ENCODE measurements around the gene SORCS2. TPM values are rescaled to one million over a fixed set of nuclear protein-coding genes. Genes with fewer than 3 reads are reported as not detected.

Gene SORCS2
- polyA plus RNA-seq, 1 donor = 6.9 TPM

DNA sequence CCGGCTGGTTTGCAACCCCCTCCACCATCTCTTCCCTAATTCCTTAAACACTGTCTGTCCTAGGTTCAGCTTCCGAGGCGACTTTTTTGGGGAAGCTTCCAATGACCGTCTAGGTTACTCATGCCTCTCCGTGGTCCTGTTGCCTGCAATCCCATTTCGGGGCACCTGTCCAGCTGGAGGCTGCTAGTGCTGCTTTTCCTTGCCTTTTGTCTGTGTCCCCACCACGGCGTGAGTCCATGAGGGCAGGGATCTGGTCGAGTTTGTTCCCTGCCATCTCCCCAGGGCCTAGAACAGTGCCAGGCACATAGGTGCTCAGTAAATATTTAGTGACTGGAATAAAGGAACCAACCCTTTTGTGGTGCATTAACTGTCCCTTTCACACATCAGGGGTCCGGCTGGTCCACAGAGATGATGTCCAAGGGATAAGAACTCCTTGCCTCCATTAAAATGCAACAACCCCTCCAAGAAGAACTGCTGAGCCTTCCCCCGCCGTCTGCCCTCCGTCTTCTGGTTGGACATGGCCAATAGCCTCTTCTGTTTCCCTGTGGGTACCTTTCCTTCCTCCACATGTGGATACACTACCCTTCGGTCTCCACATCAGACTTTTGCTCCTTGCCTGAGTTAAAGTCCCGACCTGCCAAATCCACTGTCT, 5.7 kb upstream of the SORCS2 start:
- no peak for DNase-seq

GRCh38 chr4:7187168-7187535, 5.2 kb upstream of the SORCS2 start:
- DNase-seq = no peak

DNA sequence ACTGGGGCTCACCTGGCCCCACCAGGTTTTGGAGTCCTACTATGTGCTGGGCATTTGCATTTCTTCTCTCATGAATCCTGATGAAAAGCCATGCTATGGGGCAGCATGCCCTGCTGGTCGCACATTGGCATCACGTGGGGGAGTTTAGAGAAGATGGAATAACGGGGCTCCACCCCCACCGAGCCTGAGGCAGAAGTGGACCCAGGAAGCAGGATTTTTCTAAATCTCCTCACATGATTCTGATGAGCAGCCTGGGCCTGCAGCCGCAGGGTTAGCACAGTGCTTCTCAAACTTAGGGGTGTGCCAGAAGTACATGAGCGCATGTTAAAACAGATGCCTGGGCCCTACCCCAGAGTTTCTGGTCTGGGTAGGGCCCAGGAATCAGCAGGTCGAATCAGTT, 4.6 kb upstream of the SORCS2 start:
- DNase-seq = no peak

DNA sequence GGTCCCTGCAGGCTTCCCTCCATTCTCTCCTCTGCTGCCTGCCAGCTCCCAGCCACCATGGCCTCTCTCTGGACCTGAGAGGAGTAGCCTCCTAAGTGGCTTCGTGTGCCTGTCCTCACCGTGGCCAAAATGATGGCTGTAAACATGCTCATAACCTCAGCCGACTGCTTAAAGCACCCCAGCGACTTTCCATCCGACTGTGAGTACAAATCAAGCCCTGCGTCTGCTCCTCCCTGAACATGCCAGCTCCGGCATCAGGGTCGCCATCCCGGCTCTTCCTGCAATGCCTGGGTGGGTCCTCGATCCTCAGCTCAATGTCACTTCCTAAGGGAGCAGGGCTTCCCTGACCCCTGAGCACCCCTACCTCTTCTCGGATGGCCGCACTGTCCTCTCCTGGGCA, 3.3 kb upstream of the SORCS2 start:
- DNase-seq = no peak

- DNase-seq = no peak
Measured at GRCh38 chr4:7189475-7190277, 2.7 kb upstream of the SORCS2 start.

- DNase-seq = no peak
Measured at GRCh38 chr4:7190278-7190594, 2.1 kb upstream of the SORCS2 start.

DNA sequence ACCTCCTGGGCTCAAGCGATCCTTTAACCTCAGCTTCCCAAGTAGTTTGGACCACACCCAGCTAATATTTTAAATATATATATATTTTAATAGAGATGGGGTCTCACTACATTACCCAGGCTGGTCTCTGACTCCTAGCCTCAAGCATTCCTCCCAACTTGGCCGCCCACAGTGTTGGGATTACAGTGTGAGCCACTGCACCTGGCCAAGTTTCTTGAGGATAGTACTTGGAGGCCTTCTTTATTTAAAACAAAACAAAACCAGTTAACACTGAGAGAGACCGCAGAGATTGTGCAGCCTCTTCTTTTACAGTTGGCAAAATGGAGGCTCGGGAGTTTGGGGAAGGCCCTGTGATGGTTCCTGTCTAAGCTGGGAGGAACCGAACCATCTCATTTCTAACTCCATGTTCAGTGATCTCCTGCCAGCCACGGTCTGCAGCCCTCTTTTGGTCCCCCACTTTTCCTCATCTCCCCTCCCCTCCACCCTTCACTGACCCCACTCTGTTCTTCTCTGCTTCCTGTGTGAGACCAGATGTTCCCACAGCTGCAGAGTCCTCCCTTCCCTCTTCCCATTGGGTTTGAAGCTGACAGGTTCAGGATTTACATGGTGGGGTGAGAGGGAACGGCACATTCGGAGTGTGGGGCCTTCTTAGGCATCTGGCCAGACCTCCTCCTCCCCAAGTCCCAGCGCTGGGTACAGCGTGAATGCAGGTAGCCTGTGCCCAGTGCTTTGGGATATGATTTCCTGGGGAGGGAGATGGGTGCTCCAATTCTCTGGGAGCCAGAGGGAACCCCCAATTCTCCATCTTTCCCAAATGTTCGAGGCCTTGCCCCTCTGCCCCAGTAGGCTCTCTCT, 1.4 kb upstream of the SORCS2 start:
- DNase-seq = peak; percentile 58

GRCh38 chr4:7191546-7192251, 639 bp upstream of the SORCS2 start:
- no peak for DNase-seq

DNA sequence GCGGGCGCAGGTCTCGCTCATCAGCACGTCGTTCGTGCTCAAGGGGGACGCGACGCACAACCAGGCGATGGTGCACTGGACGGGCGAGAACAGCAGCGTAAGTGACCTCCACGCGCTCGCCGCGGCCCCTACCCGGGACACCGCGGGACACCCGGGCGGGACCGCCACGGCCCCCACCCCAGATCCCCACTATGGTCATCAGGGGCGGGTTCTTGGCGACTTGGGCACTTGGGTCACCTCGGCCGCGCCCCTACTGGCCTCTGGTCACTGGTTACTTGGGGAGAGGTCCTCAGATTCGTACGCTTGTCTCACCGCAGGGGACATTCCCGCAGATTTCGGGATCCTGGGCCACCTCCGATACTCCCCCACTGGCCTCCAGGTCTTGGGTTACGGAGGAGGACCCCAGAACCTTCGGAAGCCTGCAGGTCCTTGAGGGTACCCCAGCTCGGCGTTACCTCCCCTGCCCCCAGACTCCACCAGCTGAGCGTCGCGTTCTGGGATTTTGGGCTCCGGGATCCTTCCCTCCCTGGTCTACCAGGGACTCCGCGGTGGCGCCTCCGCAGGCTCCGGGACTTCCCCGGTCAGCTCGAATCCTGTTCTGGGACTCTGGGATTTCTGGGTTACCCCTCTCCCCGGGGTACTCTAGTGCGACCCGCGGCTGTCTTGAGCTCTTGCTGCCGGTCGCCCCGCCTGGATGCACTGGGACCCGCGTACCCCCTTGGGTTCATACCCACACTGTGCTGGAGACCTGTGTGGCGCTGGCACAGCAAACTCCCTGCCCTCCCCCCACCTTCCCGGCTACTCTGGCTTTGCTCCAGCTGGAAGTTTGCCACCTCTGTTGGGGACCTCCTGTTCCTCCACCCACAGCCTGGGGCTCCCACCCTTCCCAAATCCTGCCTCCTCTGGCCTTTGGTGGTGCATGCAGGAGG, 956 bp downstream of the SORCS2 start:
- no peak for DNase-seq

GRCh38 chr4:7194251-7195140, 2.2 kb downstream of the SORCS2 start:
- no peak for DNase-seq

GRCh38 chr4:7195141-7195515, 2.8 kb downstream of the SORCS2 start:
- DNase-seq = no peak

- no peak for DNase-seq
Measured at GRCh38 chr4:7195546-7196287, 3.4 kb downstream of the SORCS2 start.

GRCh38 chr4:7196288-7196651, 3.9 kb downstream of the SORCS2 start:
- no peak for DNase-seq

DNA sequence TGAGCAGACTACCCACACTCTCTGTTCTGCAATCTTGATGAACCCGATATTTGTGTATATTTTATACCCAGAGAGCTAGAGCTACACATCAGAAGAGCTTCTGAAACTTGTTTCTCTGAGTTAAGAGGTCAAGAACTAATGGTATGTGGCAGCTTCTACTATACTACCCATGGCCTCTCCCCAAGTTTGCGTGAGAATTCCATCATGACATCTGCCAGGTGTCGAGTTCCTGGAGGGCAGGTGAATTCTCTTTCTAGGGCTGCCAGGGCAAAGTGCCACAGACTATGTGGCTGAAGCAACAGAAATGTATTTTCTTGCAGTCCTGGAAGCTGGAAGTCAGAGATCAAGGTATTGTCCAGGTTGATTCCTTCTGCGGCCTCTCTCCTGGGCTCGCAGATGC, 4.4 kb downstream of the SORCS2 start:
- DNase-seq = no peak

GRCh38 chr4:7197910-7198309, 5.6 kb downstream of the SORCS2 start:
- no peak for DNase-seq

DNA sequence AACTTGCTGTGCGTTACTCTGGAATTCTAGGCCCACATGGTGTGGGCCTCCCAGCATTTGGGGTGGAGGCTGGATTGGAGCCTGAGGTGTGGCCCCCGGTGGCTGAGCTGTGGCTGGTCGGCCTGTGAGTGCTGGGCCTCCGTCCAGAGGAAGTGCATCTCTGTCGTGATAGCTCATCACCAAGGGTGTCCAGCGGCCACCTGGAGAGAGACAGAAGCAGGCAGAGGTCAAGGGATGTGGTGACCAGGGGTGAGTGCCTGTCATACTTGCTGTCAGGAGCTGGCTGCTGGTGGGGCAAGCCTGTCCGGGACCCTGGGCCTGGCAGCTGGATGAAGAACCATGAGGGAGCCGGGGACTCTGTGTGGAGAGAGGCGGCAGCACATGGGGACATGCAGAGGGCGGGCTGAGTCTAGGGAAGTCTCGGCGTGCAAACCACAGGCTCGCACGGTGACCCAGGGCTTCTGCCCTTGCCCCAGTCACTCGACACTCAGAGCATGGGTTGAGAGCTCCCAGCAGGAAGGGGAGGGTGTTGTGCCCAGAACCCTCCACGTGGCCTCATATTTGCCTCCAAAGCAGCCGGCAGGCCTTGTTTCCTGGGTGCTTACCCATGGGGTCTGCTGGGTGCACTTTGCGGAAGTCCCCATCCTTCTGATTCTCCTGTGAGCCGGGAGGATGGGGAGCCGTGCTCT, 6.2 kb downstream of the SORCS2 start:
- no peak for DNase-seq

- no peak for DNase-seq
Measured at GRCh38 chr4:7199129-7199725, 6.9 kb downstream of the SORCS2 start.

DNA sequence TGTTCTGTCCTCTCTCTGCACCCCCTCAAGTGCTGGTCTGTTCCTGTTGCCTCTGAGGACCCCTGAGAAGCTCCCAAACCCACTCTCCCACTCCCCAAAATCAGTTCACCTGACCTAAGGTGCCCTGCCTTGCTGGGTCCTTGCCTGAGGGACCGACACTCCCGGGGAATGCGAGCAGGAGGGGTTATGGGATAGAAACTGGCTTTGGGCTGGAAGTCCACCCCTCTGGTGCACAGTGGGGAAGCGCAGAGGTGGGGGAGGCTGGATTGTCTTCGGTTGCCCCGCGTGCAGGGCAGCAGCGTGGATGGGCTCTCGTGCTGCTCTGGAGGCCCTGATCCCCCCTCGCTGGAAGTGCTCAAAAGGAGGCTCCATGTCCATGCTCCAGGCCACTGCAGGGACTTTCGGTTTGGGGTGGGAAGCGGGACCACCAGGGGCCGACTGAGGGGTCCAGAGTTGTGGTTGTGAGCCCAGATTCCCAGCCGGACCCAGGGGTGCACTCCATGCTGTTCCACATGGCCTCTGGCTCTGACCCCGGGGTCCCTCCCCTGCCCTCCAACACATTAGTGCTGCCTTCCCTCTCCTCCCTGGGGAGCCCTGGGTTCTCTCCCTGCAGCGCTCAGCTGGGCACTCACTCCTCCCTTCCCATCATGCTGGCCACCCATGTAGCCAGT, 7.6 kb downstream of the SORCS2 start:
- no peak for DNase-seq
